Measurements from ENCODE around the gene UGGT2. TPM values are rescaled to one million over a fixed set of nuclear protein-coding genes. Genes with fewer than 3 reads are reported as not detected.

Gene UGGT2
- total RNA-seq, 2 experiments from 2014 or later = 1.8 TPM; not detected in 1

DNA sequence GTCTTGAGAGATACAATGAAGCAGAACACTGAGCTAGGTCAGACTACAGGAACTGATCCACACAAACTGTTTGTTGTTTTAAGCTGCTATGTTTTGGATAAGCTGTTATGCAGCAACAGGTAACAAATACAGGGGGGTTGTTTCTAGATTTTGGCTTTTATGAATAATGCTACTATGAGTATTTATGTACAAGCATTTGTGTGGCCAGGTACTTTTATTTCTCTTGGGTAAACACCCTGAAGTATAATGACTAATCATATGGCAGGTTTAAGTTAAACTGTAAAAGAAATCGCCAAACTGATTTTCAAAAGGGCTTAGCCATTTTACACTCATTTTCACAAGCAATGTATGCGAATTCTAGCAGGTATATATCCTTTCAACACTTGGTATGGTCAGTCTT, 210.3 kb downstream of the UGGT2 start:
- H3K9me3 ChIP-seq (ENCODE audit: low read length) = no peaks in the 10 kb centered on the region
- no peaks in the 10 kb centered on the region for H3K36me3 ChIP-seq (ENCODE audit: insufficient read depth, low read length)
- intact Hi-C loops (cut with micrococcal nuclease; ENCODE audit: unreplicated experiment) = no loop called here
- no TSS peak for BruUV-seq (replicated peaks)
- no peaks in the 10 kb centered on the region for H4K20me1 ChIP-seq (ENCODE audit: insufficient read depth, low read length)
- H2AFZ ChIP-seq (ENCODE audit: low read length) = no peak overlapping the region
- ChIA-PET POLR2A (no interaction called here), CTCF (ENCODE audit: unreplicated experiment) (no interaction called here)
- H3K27ac ChIP-seq (ENCODE audit: low read depth, low read length, poor library complexity, severe bottlenecking) = no peak overlapping the region
- TF ChIP-seq EZH2phosphoT487 (IDR thresholded peaks at IDR 0.05; ENCODE audit: borderline replicate concordance, low read depth, low read length) = no peak
- TF ChIP-seq, protein P1, sequence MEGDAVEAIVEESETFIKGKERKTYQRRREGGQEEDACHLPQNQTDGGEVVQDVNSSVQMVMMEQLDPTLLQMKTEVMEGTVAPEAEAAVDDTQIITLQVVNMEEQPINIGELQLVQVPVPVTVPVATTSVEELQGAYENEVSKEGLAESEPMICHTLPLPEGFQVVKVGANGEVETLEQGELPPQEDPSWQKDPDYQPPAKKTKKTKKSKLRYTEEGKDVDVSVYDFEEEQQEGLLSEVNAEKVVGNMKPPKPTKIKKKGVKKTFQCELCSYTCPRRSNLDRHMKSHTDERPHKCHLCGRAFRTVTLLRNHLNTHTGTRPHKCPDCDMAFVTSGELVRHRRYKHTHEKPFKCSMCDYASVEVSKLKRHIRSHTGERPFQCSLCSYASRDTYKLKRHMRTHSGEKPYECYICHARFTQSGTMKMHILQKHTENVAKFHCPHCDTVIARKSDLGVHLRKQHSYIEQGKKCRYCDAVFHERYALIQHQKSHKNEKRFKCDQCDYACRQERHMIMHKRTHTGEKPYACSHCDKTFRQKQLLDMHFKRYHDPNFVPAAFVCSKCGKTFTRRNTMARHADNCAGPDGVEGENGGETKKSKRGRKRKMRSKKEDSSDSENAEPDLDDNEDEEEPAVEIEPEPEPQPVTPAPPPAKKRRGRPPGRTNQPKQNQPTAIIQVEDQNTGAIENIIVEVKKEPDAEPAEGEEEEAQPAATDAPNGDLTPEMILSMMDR (conservative IDR thresholded peaks at IDR 0.05; ENCODE audit: low read length) = no peak
- no peaks in the 10 kb centered on the region for H3K79me2 ChIP-seq (ENCODE audit: insufficient read depth, low read depth, low read length)
- no peaks in the 10 kb centered on the region for H3K9me2 ChIP-seq (ENCODE audit: insufficient read depth, low read length)
- no peak for DNase-seq (ENCODE audit: low spot score)
- no peak overlapping the region for H3K4me2 ChIP-seq (ENCODE audit: low read length)
- H3K4me3 ChIP-seq (ENCODE audit: low read depth, low read length, poor library complexity, severe bottlenecking) = no peak overlapping the region
- no peaks in the 10 kb centered on the region for H3K4me1 ChIP-seq (ENCODE audit: insufficient read depth, low read length, poor library complexity, severe bottlenecking)

DNA sequence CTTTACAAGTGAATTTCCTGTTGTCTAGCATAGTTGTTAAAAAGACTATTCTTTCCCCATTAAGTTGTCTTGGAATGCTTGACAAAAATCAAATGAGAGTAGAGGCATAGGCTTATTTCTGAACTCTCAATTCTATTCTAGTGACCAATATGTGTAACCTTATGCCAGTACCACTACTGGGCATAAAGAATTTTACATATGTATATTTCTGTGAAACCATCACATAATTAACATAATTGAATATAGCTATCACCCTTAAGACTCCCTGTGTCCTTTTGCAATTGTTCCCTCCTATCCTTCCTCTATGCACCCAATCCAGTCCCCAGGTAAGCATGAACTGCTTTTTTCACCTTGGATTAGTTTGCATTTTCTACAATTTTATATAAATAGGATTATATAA, 211.3 kb downstream of the UGGT2 start:
- no peak overlapping the region for H3K27ac ChIP-seq (ENCODE audit: low read depth, low read length, poor library complexity, severe bottlenecking)
- no peaks in the 10 kb centered on the region for H3K4me1 ChIP-seq (ENCODE audit: insufficient read depth, low read length, poor library complexity, severe bottlenecking)
- no peaks in the 10 kb centered on the region for H3K36me3 ChIP-seq (ENCODE audit: insufficient read depth, low read length)
- no peak overlapping the region for H3K4me2 ChIP-seq (ENCODE audit: low read length)
- no peak overlapping the region for H2AFZ ChIP-seq (ENCODE audit: low read length)
- BruUV-seq (replicated peaks) = no TSS peak
- no peaks in the 10 kb centered on the region for H4K20me1 ChIP-seq (ENCODE audit: insufficient read depth, low read length)
- H3K9me3 ChIP-seq (ENCODE audit: low read length) = no peaks in the 10 kb centered on the region
- POLR2A ChIA-PET = no interaction called here
- DNase-seq (ENCODE audit: low spot score) = no peak
- intact Hi-C loops (cut with micrococcal nuclease; ENCODE audit: unreplicated experiment) = no loop called here
- no peak for TF ChIP-seq EZH2phosphoT487 (IDR thresholded peaks at IDR 0.05; ENCODE audit: borderline replicate concordance, low read depth, low read length)
- TF ChIP-seq, protein P1 (conservative IDR thresholded peaks at IDR 0.05; ENCODE audit: low read length) = no peak
- CTCF ChIA-PET (ENCODE audit: unreplicated experiment) = no interaction called here
- no peaks in the 10 kb centered on the region for H3K79me2 ChIP-seq (ENCODE audit: insufficient read depth, low read depth, low read length)
- no peaks in the 10 kb centered on the region for H3K9me2 ChIP-seq (ENCODE audit: insufficient read depth, low read length)
- no peak overlapping the region for H3K4me3 ChIP-seq (ENCODE audit: low read depth, low read length, poor library complexity, severe bottlenecking)

DNA sequence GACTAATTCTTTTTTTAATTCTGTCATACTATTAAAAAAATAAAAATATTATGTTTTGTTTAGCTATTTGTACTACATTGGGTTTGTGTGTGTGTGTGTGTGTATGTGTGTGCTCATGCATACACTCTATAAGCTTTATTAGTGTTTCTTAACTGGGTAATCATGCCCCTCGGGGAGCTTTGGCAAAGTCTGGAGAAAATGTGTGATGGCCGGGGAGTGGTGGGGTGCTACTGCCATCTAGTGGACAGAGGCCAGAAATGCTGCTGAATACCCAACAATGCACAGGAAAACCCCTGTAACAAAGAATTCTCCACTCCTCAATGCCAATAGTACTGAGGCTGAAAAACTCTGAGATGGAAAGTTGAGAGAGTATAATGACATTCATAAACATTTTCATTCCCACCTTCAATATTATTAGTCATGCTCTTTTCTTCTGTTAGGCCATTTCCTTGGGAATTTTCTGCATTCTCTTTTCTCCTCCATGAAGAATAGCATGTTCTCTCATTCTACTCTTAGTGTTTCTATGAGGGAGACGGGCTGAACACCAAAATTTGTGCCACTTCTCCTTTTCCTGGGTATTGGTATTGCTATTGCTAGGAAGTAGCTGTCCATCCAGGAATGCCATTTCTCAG, 219.0 kb downstream of the UGGT2 start:
- intact Hi-C loops (cut with micrococcal nuclease; ENCODE audit: unreplicated experiment) = loop anchor here (1.0 to 2.0 kb wide), 2 partner anchors 210 to 297 kb away; no protein-coding TSS in a partner anchor
- no peaks in the 10 kb centered on the region for H3K9me2 ChIP-seq (ENCODE audit: insufficient read depth, low read length)

More for the DNA sequence above, 219.0 kb downstream of the UGGT2 start:
- H3K79me2 ChIP-seq (ENCODE audit: insufficient read depth, low read depth, low read length) = no peaks in the 10 kb centered on the region
- no peak overlapping the region for H2AFZ ChIP-seq (ENCODE audit: low read length)
- ChIA-PET POLR2A (interaction anchor here (0.5 to 1.1 kb wide), 3 partner anchors 211 to 957 kb away, joined by 3 to 4 read pairs (median 3); no protein-coding TSS in a partner anchor), CTCF (ENCODE audit: unreplicated experiment) (interaction anchor here (0.9 kb wide), 1 partner anchor 297 kb away, joined by 4 read pairs; no protein-coding TSS in a partner anchor)
- TF ChIP-seq EZH2phosphoT487 (IDR thresholded peaks at IDR 0.05; ENCODE audit: borderline replicate concordance, low read depth, low read length) = no peak
- TF ChIP-seq, protein P1 (conservative IDR thresholded peaks at IDR 0.05; ENCODE audit: low read length) = peak; percentile 80
- no TSS peak for BruUV-seq (replicated peaks)
- peak; percentile 36 for DNase-seq (ENCODE audit: low spot score)
- no peak overlapping the region for H3K4me2 ChIP-seq (ENCODE audit: low read length)
- H3K9me3 ChIP-seq (ENCODE audit: low read length) = no peaks in the 10 kb centered on the region
- H3K36me3 ChIP-seq (ENCODE audit: insufficient read depth, low read length) = no peaks in the 10 kb centered on the region
- no peaks in the 10 kb centered on the region for H4K20me1 ChIP-seq (ENCODE audit: insufficient read depth, low read length)
- H3K4me1 ChIP-seq (ENCODE audit: insufficient read depth, low read length, poor library complexity, severe bottlenecking) = no peaks in the 10 kb centered on the region
- H3K27ac ChIP-seq (ENCODE audit: low read depth, low read length, poor library complexity, severe bottlenecking) = no peak overlapping the region
- no peak overlapping the region for H3K4me3 ChIP-seq (ENCODE audit: low read depth, low read length, poor library complexity, severe bottlenecking)

Measured in OCI-LY7 (cell line).